OCI-LY1 (cell line): ENCODE data around the gene PNN.

Experiments used
- H2AFZ ChIP-seq: fragments of 200-600 bp; sonication (generic), shearing (Covaris generic); 2 replicates; pipeline ENCODE4 v1.6.0; 2014; ENCODE audit warnings: antibody characterized with exemption, mild to moderate bottlenecking, low read length
- H3F3A ChIP-seq: fragments of 200-600 bp; sonication (generic), shearing (Covaris generic); 2 replicates; pipeline ENCODE4 v1.6.0; 2014; ENCODE audit warnings: mild to moderate bottlenecking, antibody characterized with exemption, low read length, moderate library complexity; ENCODE audit not compliant: insufficient read depth
- H3K27ac ChIP-seq: fragments of 200-600 bp; sonication (generic); 2 replicates; pipeline ENCODE4 v1.5.1; 2014; ENCODE audit warnings: low read length, mixed run types, mild to moderate bottlenecking, low read depth; ENCODE audit not compliant: poor library complexity, severe bottlenecking
- H3K27me3 ChIP-seq: fragments of 200-600 bp; sonication (generic); 2 replicates; pipeline ENCODE4 v1.6.0; 2014; ENCODE audit warnings: antibody characterized with exemption, mild to moderate bottlenecking, low read length, moderate library complexity; ENCODE audit not compliant: insufficient read depth
- H3K36me3 ChIP-seq: fragments of 200-600 bp; sonication (generic); 2 replicates; pipeline ENCODE4 v1.6.1; 2014; ENCODE audit warnings: mild to moderate bottlenecking, antibody characterized with exemption, low read length, moderate library complexity, mixed read lengths; ENCODE audit not compliant: insufficient read depth
- H3K4me1 ChIP-seq: fragments of 200-600 bp; sonication (generic); 2 replicates; pipeline ENCODE4 v1.5.1; 2014; ENCODE audit warnings: mild to moderate bottlenecking, low read length, moderate library complexity; ENCODE audit not compliant: insufficient read depth, severe bottlenecking
- H3K4me2 ChIP-seq: fragments of 200-600 bp; sonication (generic), shearing (Covaris generic); 2 replicates; pipeline ENCODE4 v1.6.1; 2014; ENCODE audit warnings: low read length
- H3K4me3 ChIP-seq: fragments of 200-600 bp; sonication (generic); 2 replicates; pipeline ENCODE4 v1.5.1; 2014; ENCODE audit warnings: low read length, low read depth, mild to moderate bottlenecking, mixed read lengths; ENCODE audit not compliant: poor library complexity, severe bottlenecking
- H3K79me2 ChIP-seq: fragments of 200-600 bp; shearing (Covaris generic); 2 replicates; pipeline ENCODE4 v1.6.1; 2016; ENCODE audit warnings: mixed run types, low read length, mixed read lengths; ENCODE audit not compliant: insufficient read depth
- H3K9ac ChIP-seq: fragments of 200-600 bp; sonication (generic), shearing (Covaris generic); 2 replicates; pipeline ENCODE4 v1.6.1; 2014; ENCODE audit warnings: mild to moderate bottlenecking, low read length, mixed read lengths
- H3K9me2 ChIP-seq: fragments of 200-600 bp; sonication (generic), shearing (Covaris generic); 2 replicates; pipeline ENCODE4 v1.6.1; 2014; ENCODE audit warnings: low read depth, mild to moderate bottlenecking, low read length, mixed read lengths
- H3K9me3 ChIP-seq: fragments of 200-600 bp; shearing (Covaris generic); 2 replicates; pipeline ENCODE4 v1.6.1; 2014; ENCODE audit warnings: low read length, mixed read lengths
- H4K20me1 ChIP-seq: fragments of 200-600 bp; sonication (generic), shearing (Covaris generic); 2 replicates; pipeline ENCODE4 v1.6.0; 2016; ENCODE audit warnings: mild to moderate bottlenecking, low read length; ENCODE audit not compliant: insufficient read depth
- CTCF ChIP-seq: fragments of 200-600 bp; sonication (generic), shearing (Covaris generic); IDR thresholded peaks from 2 replicates; pipeline ENCODE4 v1.5.1; 2017; ENCODE audit warnings: mild to moderate bottlenecking, antibody characterized with exemption, low read length, moderate library complexity, mixed read lengths
- EZH2 ChIP-seq: fragments of 200-600 bp; sonication (generic), shearing (Covaris generic); IDR thresholded peaks from 2 replicates; pipeline ENCODE4 v1.8.0; 2017; ENCODE audit warnings: borderline replicate concordance, mixed run types, mild to moderate bottlenecking, antibody characterized with exemption, low read length, moderate library complexity, mixed read lengths

Gene PNN

GRCh38 chr14:39211109-39211741 lies 36.2 kb downstream of the PNN start:
- Histone ChIP-seq H4K20me1 (no peaks in the 10 kb centered on the region), H3K9me2 (no peaks in the 10 kb centered on the region), H3K9me3 (no peaks in the 10 kb centered on the region), H3K4me2 (no peak overlapping the region), H3F3A (no peaks in the 10 kb centered on the region), H3K4me3 (no peak overlapping the region), H3K4me1 (no peaks in the 10 kb centered on the region), H3K27me3 (no peaks in the 10 kb centered on the region), H3K9ac (no peak overlapping the region), H2AFZ (no peak overlapping the region), H3K27ac (no peak overlapping the region), H3K36me3 (no peaks in the 10 kb centered on the region), H3K79me2 (no peaks in the 10 kb centered on the region)
- TF ChIP-seq CTCF, result no peak
- TF ChIP-seq EZH2, result no peak

- Histone ChIP-seq H4K20me1 (no peaks in the 10 kb centered on the region), H3K4me3 (no peak overlapping the region), H3K36me3 (no peaks in the 10 kb centered on the region), H2AFZ (no peak overlapping the region), H3K4me1 (no peaks in the 10 kb centered on the region), H3F3A (no peaks in the 10 kb centered on the region), H3K4me2 (no peak overlapping the region), H3K9me3 (no peaks in the 10 kb centered on the region), H3K9ac (no peak overlapping the region), H3K27me3 (no peaks in the 10 kb centered on the region), H3K79me2 (no peaks in the 10 kb centered on the region), H3K27ac (no peak overlapping the region), H3K9me2 (no peaks in the 10 kb centered on the region)
- TF ChIP-seq EZH2, result no peak
Observed at GRCh38 chr14:39212034-39212433, 37.0 kb downstream of the PNN start.

- Histone ChIP-seq H3K4me1 (peaks cover 5% of the 10 kb centered on the region), H3F3A (no peaks in the 10 kb centered on the region), H3K9me2 (no peaks in the 10 kb centered on the region), H3K27ac (no peak overlapping the region), H4K20me1 (no peaks in the 10 kb centered on the region), H3K79me2 (no peaks in the 10 kb centered on the region), H3K36me3 (no peaks in the 10 kb centered on the region), H3K4me3 (no peak overlapping the region), H3K9me3 (no peaks in the 10 kb centered on the region), H3K9ac (no peak overlapping the region), H3K27me3 (no peaks in the 10 kb centered on the region), H2AFZ (no peak overlapping the region), H3K4me2 (no peak overlapping the region)
- TF ChIP-seq CTCF (no peak), EZH2 (no peak)
Observed at GRCh38 chr14:39212693-39213092, 37.6 kb downstream of the PNN start.

- H3K79me2 ChIP-seq, result no peaks in the 10 kb centered on the region
- no peak overlapping the region for H3K27ac ChIP-seq
- no peak overlapping the region for H3K4me2 ChIP-seq
- no peaks in the 10 kb centered on the region for H4K20me1 ChIP-seq
- no peak overlapping the region for H3K9ac ChIP-seq
- H3K4me3 ChIP-seq, result no peak overlapping the region
- no peaks in the 10 kb centered on the region for H3K9me3 ChIP-seq
- TF ChIP-seq EZH2 (no peak), CTCF (no peak)
- no peak overlapping the region for H2AFZ ChIP-seq
- no peaks in the 10 kb centered on the region for H3K36me3 ChIP-seq
- H3K4me1 ChIP-seq, result peaks cover 10% of the 10 kb centered on the region
- no peaks in the 10 kb centered on the region for H3F3A ChIP-seq
- H3K27me3 ChIP-seq, result no peaks in the 10 kb centered on the region
- no peaks in the 10 kb centered on the region for H3K9me2 ChIP-seq
Observed at GRCh38 chr14:39217214-39217879, 42.3 kb downstream of the PNN start.
